Loucy (cell line): ENCODE data around the gene MRPL36.

Experiments
- CTCF ChIP-seq: fragments of 200-600 bp; sonication (generic); conservative IDR thresholded peaks from 2 replicates; pipeline ENCODE4 v1.5.1; 2014; ENCODE audit warnings: mild to moderate bottlenecking, antibody characterized with exemption, low read length
- EZH2phosphoT487 ChIP-seq: fragments of 200-600 bp; IDR thresholded peaks from 2 replicates; pipeline ENCODE4 v1.6.1; 2018; ENCODE audit warnings: antibody characterized with exemption, mild to moderate bottlenecking, moderate library complexity, borderline replicate concordance

DNA sequence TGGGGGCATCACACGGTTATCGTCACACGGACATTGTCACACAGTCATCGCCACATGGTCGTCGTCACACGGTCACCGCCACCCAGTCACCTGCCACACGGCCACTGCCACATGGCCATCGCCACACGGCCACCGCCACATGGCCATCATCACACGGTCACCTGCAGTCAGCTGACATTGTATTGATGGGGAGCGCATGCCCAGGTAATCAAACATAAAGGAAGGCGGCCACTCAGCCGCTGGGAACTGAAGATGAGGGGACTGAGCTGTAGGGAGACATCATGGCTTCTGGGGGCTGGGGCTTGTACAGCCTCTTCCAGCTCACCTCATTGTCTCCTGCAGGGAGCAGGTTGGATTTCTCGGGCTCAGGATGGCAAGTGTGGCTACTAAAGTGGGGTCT, 49.2 kb downstream of the MRPL36 start:
- no peak for TF ChIP-seq CTCF
- TF ChIP-seq EZH2phosphoT487, result no peak
